CD4-positive, alpha-beta T cell treated with Interleukin-1 beta for 1 hour (primary cell): ENCODE data around the gene BBOX1.

Experiments
- DNase-seq, 2 donors: peaks; one replicate each; pipeline ENCODE4 v3.0.0-alpha.2; 2020 to 2022

Gene BBOX1

GRCh38 chr11:27025957-27026733, 14.5 kb upstream of the BBOX1 start:
- DNase-seq, result no peak

DNA sequence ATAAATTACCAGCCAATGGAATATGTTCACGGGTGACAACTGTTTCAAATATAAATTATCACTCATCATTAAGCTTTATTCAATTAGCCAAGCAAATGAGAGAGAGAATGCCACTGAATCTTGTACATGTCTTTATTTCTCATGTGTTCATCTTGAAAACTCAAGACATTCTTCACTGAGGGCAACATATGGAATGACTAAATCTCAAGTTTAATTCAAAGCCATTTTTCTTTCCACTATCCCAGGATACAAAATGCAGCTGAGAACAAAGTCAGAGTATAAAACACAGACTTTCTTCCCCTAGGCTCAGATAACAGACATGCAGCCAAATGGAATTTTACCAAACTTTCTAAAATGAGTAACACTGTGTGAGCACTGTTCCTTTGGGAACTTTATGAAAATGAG, 12.1 kb upstream of the BBOX1 start:
- no peak for DNase-seq

GRCh38 chr11:27029966-27030365, 10.6 kb upstream of the BBOX1 start:
- no peak for DNase-seq

DNA sequence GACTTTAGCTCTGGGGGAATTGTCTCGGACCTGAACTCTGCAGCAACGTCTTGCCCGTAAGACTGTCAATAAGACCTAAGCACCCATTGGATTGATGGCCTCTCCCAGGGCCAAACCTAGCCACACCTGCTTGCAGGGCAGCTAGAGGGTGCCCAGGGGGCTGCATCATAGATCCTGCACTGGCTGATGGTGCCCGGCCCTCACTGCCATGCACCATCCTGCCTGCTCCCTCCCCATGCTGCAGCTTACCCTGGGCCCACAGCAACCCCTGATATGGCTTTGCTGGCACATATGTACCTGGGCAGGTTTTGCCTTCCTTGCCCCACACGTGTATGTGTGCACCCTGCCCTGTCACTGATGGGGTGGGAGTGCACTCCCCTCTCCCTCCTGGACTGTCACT, 8.9 kb upstream of the BBOX1 start:
- no peak for DNase-seq

DNA sequence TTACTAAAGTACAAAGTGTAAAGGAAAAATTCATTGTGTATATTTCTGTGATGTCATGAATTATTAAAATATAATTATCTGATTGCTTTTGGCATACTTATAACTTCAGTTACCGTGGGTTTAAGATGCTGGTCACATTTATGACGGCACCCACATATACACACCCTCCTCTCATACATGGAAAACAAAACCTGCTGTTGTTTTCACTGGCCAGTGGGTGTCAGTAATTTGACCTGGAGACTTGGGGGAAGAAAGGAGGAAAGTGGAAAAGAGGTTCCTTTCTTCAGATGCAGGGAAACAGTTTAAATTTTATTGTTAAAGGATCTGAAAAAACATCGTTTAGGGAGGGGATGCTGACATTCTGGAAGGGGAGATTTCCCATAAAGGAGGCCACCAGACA, 742 bp upstream of the BBOX1 start:
- no peak for DNase-seq

DNA sequence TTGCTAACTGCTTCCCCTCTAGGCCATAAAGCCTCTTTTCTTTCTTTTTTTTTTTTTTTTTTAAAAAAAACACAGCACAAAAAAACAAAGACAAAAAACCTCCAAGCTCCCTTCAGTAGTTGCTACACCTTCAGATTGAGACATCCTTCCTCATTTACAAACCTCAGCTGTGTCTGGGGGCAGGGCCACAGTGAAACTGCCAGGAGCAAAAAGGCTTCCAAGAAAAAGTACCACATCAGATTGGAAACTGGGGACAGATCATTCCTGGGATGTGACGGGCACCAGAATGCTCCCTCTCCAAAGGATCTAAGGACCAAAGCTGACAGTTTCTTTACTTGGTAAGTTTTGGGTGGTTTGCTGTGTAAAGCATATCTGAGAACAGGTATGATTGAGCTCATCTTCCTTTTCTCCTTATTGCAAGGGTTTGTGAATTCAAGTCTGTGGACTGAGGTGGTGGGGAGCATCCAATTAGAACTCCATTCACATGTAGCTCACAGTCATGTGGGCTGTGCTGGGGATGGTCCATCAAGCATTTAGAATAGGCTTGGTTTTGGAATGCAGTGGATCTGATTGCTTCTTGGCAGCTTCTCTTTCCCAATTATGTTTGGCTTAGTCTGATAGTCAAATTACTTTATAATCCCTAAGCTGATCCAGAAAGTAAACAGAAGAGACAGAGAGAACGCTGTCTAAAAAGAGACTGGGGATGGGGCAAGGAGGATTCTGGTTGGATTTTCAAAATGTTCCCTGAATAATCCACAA, 705 bp downstream of the BBOX1 start:
- DNase-seq, result no peak

DNA sequence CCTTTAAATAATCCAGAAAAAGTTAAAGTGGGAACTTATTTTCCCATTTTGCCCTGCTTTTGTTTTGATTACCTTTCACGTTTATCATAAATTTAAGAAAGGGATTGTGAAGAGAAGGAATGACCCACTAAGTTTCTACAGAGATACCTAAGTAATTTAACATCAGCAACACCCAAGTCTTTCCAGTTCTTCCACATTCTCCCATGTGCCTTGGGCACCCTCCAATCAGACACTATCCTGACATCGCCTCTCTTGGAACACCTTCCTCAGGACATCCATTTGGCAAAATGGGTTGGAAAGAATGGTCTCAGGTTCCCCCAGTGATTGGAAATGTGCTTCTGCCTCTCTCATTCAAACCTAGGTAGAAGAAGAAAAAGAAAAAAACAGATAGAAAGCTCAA, 6.3 kb downstream of the BBOX1 start:
- no peak for DNase-seq

DNA sequence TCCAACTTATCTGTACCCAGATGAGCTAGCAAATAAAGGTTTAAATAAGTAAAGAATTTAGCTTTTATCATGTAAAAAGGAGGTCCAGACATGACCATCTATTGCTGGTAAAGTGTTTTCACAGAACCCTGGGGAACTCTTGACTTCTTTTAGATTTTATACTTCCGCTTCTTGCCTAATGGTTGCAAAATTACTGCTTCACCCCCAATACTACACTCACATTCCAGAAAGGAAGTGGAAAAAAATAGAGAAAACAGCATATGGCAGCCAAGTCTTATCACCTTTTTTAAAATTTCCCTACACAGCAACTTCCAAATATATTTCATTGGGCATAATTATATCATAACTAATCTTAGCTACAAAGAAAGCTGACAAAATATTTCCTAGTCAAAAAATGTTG, 12.1 kb downstream of the BBOX1 start:
- no peak for DNase-seq

GRCh38 chr11:27055065-27055682, 14.6 kb downstream of the BBOX1 start:
- DNase-seq, result no peak

DNA sequence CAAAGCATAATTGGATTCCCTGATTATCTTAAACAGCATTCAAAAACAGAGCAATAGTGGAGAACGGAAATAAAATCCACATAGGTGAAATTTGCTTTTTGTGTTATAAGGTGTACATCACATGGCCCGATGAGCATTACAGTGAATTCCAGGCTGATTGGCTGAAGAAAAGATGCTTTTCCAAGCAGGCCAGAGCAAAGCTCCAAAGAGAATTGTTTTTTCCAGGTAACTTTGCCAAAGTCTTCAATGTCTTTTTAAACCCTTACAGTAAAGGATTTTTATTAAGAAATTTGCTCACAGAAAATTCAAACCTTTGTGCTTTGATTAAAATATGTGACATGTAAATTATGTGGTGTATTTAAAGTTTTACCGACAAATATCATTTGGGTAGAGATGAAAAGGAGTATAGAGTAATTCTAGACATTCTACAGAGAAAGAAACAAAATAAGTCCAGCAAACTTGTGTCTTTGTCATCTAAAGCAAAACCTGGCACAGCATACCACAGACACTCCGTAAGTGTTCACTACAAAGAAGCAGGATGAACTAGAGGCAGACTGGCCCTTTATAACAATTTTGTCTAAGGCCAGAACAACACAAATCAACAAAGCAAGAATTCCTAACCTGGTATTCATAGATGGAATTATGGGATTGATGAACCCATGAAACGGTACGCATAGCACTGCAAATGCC, 16.6 kb downstream of the BBOX1 start:
- DNase-seq, result no peak

- no peak for DNase-seq
These were observed 17.8 kb downstream of the BBOX1 start for GRCh38 chr11:27058456-27058855.

DNA sequence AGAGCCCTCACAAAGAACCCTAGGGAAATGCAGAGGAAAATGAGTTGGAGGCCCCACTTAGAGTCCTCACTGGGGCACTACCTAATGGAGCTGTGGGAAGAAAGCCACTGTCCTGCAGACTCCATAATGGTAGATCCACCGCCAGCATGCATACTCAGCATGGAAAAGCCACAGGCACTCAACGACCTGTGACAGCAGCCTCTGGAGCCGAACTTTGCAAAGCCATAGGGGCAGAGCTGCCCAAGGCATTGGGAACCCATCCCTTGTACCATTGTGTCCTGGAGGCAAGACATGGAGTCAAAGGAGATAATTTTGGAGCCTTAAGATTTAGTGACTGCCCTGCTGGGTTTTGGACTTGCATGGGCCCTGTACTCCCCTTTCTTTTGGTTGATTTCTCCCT, 18.8 kb downstream of the BBOX1 start:
- no peak for DNase-seq

- no peak for DNase-seq
These were observed 20.3 kb downstream of the BBOX1 start for GRCh38 chr11:27060816-27061460.

- DNase-seq, result no peak
These were observed 20.8 kb downstream of the BBOX1 start for GRCh38 chr11:27061461-27061821.

GRCh38 chr11:27064086-27064485, 23.5 kb downstream of the BBOX1 start:
- no peak for DNase-seq

DNA sequence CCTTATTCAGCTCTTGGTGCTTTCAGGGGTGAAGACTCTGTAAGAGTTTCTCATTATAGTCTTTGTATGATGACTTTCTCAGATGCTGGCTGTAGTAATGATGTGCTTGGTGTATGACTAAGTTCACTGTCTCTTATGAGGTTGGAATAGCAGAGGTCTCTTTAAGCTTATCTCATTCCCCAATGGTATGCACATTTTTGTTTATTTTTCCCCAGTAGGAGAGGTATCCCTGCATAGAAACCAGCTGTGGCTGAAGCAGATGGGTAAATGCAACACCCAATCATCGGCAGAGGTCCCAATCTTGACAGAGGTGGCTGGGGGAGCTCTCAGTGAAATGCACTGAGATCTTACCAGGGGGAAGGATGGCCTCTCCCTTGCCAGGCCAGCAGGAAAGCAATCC, 34.6 kb downstream of the BBOX1 start:
- no peak for DNase-seq

DNA sequence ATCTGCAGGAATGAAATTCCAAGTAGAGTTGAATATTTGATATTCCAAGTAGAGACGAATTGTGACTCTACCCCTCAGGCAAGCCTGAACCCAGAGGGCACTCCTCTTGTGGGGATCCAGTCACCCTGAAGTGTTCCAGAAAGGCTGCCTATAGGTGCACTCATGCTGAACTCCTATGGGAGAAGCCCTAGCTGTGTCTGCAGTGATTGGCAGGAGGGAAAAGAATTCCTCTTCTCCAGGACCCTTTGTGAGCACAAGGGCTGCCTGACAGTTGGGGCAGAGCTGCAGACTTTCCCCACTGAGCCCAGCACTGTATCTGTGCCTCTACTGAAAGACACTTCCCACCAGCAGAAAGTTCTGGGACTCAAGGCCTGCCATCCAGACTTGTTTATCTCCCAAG, 35.0 kb downstream of the BBOX1 start:
- no peak for DNase-seq

DNA sequence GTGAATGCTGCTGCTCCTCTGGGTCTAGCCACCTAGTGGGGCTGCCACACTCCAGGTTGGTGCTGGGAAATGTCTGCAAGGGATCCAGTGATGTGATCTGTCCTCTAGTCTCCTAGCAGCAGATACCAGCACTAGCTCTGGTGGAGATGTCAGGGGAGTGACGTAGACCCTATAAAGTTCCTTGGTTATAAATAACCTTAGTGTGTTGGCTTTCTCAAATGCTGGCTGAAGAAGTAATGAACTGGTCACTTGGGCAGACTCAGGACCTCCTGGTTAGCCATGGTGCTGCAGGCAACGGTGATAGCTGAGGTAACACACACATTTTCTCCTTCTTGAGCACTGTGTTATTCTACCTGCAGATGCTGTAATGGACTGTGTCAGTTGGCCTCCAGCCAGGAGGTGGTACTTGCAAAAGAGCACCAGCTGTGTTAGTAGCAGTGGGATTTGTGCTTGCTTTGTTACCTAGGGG, 35.5 kb downstream of the BBOX1 start:
- no peak for DNase-seq

DNA sequence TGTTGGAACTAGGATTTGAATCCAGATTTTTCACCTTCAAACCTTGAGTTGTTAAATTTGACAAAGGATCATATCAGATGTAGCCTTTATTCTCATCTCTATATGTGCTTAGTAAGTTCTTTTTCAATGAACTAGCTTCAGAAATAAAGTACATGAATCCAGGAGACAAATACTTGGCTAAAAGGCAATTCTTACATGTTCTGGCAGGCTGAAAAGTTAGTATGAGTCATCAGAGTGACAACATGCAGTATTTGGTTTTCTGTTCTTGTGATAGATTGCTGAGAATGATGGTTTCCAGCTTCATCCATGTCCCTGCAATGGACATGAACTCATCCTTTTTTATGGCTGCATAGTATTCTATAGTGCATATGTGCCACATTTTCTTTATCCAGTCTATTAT, 40.4 kb downstream of the BBOX1 start:
- no peak for DNase-seq

GRCh38 chr11:27083241-27083640, 42.6 kb downstream of the BBOX1 start:
- DNase-seq, result no peak

GRCh38 chr11:27083782-27084181, 43.2 kb downstream of the BBOX1 start:
- DNase-seq, result no peak

DNA sequence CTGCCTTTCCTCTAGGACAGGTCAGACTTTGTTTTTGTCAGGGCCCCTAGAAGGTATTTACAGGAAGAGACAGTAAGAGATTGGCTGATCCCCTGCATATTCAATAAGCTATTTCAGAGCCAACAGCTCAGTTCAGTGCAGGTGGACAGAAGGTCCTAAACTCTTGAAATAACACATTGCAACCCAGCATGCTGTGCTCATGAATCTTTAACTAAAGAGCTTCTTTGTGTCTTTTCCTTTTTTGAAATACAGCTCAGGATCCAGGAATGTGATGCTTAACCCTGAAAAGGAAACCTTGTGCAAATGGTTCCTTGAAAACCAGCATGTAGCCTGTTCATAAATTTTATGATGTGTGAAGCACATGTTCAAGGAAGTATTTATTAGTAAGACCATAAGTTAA, 43.9 kb downstream of the BBOX1 start:
- DNase-seq, result no peak

- no peak for DNase-seq
These were observed 44.5 kb downstream of the BBOX1 start for GRCh38 chr11:27085111-27085510.
